B cell (primary cell): ENCODE results near the gene CAPZB. TPM values are rescaled to one million over a fixed set of nuclear protein-coding genes. Genes with fewer than 3 reads are reported as not detected.
A peak's percentile ranks its signal among the peaks of the same experiment; 100 is the strongest.

Experiments used
- ATAC-seq: fragments of 200-7000 bp; cut with Tn5 transposase; one replicate; pipeline ENCODE4 v1.10.0; 2021; ENCODE audit warnings: low read depth, mild to moderate bottlenecking, moderate number of reproducible peaks, moderate library complexity
- CTCF ChIA-PET: fragments of 350-600 bp; sonication (Branson Sonifier 250); formaldehyde crosslinking; loops from one replicate; lab custom pipeline; 2021; ENCODE audit warnings: antibody characterized with exemption, inconsistent platforms; lab: Charles Lee
- POLR2A ChIA-PET: fragments of 350-600 bp; sonication (Branson Sonifier 250); formaldehyde crosslinking; loops from one replicate; lab custom pipeline; 2021; ENCODE audit warnings: antibody characterized with exemption; lab: Charles Lee
- DNase-seq: peaks from one replicate; pipeline ENCODE4 v3.0.0; 2013
- H2AFZ ChIP-seq: 2 replicates; pipeline ENCODE4 v1.6.1; 2012; ENCODE audit warnings: mild to moderate bottlenecking, low read depth, low read length; ENCODE audit not compliant: insufficient read depth, poor library complexity, severe bottlenecking
- H3K27ac ChIP-seq, 2 donors: 1 replicate in 1 of 2; 2 replicates in 1 of 2; pipeline ENCODE4 v1.5.1; 2012 to 2013; ENCODE audit warnings: low read length in 2 of 2, mild to moderate bottlenecking in 2 of 2, moderate library complexity in 1 of 2
- H3K27me3 ChIP-seq, 4 experiments: fragments of 200-600 bp in 1 of 4; sonication (generic) in 1 of 4; replicated peaks in 1 of 4; 1 replicate in 2 of 4; 2 replicates in 2 of 4; pipeline versions ENCODE4 v1.6.1 to v1.7.0; 2013 to 2016; ENCODE audit warnings: low read length in 3 of 4, mild to moderate bottlenecking in 2 of 4, mixed read lengths in 1 of 4, moderate library complexity in 1 of 4; ENCODE audit not compliant: insufficient read depth in 4 of 4, control insufficient read depth in 3 of 4; ENCODE audit errors: control extremely low read depth in 1 of 4
- H3K36me3 ChIP-seq, 2 experiments: replicated peaks in 1 of 2; 1 replicate in 1 of 2; 2 replicates in 1 of 2; pipeline versions ENCODE4 v1.6.1 to v1.7.1; 2013; ENCODE audit warnings: low read length in 1 of 2; ENCODE audit not compliant: insufficient read depth in 2 of 2, control insufficient read depth in 1 of 2; ENCODE audit errors: control extremely low read depth in 1 of 2, extremely low read depth in 1 of 2
- H3K4me1 ChIP-seq, 2 donors: fragments of 200-600 bp in 1 of 2; sonication (generic) in 1 of 2; 1 replicate in 1 of 2; 2 replicates in 1 of 2; pipeline versions ENCODE4 v1.5.1 to v1.6.1; 2013 to 2017; ENCODE audit warnings: low read length in 2 of 2; ENCODE audit not compliant: control insufficient read depth in 2 of 2, insufficient read depth in 2 of 2
- H3K4me2 ChIP-seq: replicated peaks from 2 replicates; pipeline ENCODE3; 2012; ENCODE audit warnings: mild to moderate bottlenecking, low read depth, low read length; ENCODE audit not compliant: poor library complexity, severe bottlenecking
- H3K4me3 ChIP-seq, 5 experiments: fragments of 200-600 bp in 1 of 5; sonication (generic) in 1 of 5; 1 replicate in 3 of 5; 2 replicates in 2 of 5; pipeline versions ENCODE4 v1.5.1 to v1.7.0; 2011 to 2016; ENCODE audit warnings: low read length in 4 of 5, mild to moderate bottlenecking in 4 of 5, low read depth in 2 of 5, control low read depth in 1 of 5, moderate library complexity in 1 of 5; ENCODE audit not compliant: insufficient read depth in 1 of 5; ENCODE audit errors: control extremely low read depth in 1 of 5, extremely low read depth in 1 of 5
- H3K79me2 ChIP-seq: fragments of 200-600 bp; sonication (generic); one replicate; pipeline ENCODE4 v1.6.0; 2016; ENCODE audit warnings: low read length; ENCODE audit not compliant: control insufficient read depth, insufficient read depth
- H3K9ac ChIP-seq: fragments of 200-600 bp; sonication (generic); 2 replicates; pipeline ENCODE4 v1.6.1; 2017; ENCODE audit warnings: mild to moderate bottlenecking, low read length, moderate library complexity
- H3K9me3 ChIP-seq, 3 donors: one replicate each; pipeline versions ENCODE4 v1.6.1 to v1.7.1; 2013; ENCODE audit warnings: low read length in 2 of 3; ENCODE audit not compliant: control insufficient read depth in 2 of 3, insufficient read depth in 1 of 3; ENCODE audit errors: control extremely low read depth in 1 of 3
- H4K20me1 ChIP-seq: 2 replicates; pipeline ENCODE4 v1.6.0; 2012; ENCODE audit warnings: mild to moderate bottlenecking, low read length; ENCODE audit not compliant: insufficient read depth, control insufficient read depth, poor library complexity, severe bottlenecking
- H3K27ac Mint-ChIP-seq: one replicate; pipeline ENCODE4 v1.8.0; 2021; ENCODE audit warnings: mixed read lengths
- H3K27me3 Mint-ChIP-seq: one replicate; pipeline ENCODE4 v1.8.0; 2021; ENCODE audit warnings: mixed read lengths
- H3K4me1 Mint-ChIP-seq: one replicate; pipeline ENCODE4 v1.8.0; 2021; ENCODE audit warnings: mixed read lengths
- H3K4me3 Mint-ChIP-seq: one replicate; pipeline ENCODE4 v1.8.0; 2021; ENCODE audit warnings: mixed read lengths
- H3K9me3 Mint-ChIP-seq: one replicate; pipeline ENCODE4 v1.8.0; 2022; ENCODE audit warnings: mixed read lengths; ENCODE audit not compliant: insufficient read depth
- EZH2 ChIP-seq: IDR thresholded peaks from 2 replicates; pipeline ENCODE4 v1.6.1; 2012; ENCODE audit warnings: borderline replicate concordance, low read depth, mild to moderate bottlenecking, moderate library complexity, low read length; ENCODE audit not compliant: insufficient read depth, poor library complexity, severe bottlenecking
- WGBS: methylation state at CpG from one replicate; pipeline ENCODE4 v1.1.5; 2013; ENCODE audit warnings: missing lambda C conversion rate; ENCODE audit not compliant: insufficient coverage; 5-methylcytosine and 5-hydroxymethylcytosine counted together
- intact Hi-C: fragments of 100-400 bp; cut with micrococcal nuclease; formaldehyde crosslinking; loops from one replicate; pipeline ENCODE4 v1.10.0; 2022
- polyA plus RNA-seq: library from polyadenylated mRNA; depleted of rRNA; stranded (reverse); fragments of >200 nt; gene quantifications from 2 replicates; pipeline ENCODE4 v1.2.3, GENCODE V29; 2012
- total RNA-seq, 2 donors: library from RNA; stranded (reverse); fragments of 120-200 nt in 1 of 2; gene quantifications; 1 replicate in 1 of 2; 2 replicates in 1 of 2; pipeline versions ENCODE4 v1.2.3 to v1.2.4, GENCODE V29; 2013 to 2022
- TF ChIP-seq, protein P1 (sequence below): fragments of 200-600 bp; IDR thresholded peaks from one replicate; pipeline ENCODE4 v1.8.0; 2022; ENCODE audit warnings: antibody characterized with exemption, mild to moderate bottlenecking

The CAPZB gene
- total and polyA plus RNA-seq, 2 donors (not counting 1 experiment from before 2014, with no cell fraction given) = 126 to 193 TPM

DNA sequence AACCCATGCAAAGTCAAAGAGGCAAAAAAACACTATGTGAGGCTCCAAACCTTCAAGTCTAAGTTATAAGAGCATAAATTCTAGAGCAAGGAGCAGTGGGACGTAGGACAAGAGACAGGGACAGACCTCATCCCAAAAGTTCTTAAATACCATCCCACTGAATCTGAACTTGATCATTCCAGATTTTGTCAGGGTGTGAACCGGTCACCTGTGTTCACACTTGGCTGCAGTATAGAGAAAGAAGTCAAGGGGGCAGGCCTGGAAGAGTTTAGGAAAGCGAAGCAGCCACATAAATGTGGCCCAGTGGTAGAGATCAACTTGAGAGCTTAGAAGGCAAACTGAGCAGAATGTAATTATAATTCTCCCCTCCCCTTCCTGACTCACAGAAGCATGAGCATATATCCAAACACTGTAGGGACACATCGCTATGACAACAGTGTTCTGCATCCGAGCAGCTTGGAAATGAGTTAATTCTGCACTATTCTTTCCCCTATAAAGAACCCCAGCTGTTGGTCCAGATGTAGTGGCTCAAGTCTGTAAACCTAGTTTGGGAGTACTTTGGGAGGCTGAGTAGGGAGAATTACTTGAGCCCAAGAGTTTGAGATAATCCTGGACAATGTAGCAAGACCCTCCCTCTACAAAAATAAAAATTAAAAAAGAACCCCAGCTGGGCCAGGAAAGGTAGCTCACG is 176.1 kb downstream of the CAPZB start:
- 80% methylated on average over 3 of the region's 6 CpGs for WGBS
- Mint-ChIP-seq H3K4me3 (peak overlapping the region; percentile 3), H3K4me1 (peaks cover 30% of the 10 kb centered on the region), H3K27me3 (no peaks in the 10 kb centered on the region), H3K27ac (no peak overlapping the region), H3K9me3 (no peaks in the 10 kb centered on the region)
- Histone ChIP-seq H3K9ac (no peak overlapping the region), H3K36me3 (peaks cover 0 to 35% of the 10 kb centered on the region in 2 experiments), H3K4me1 (peaks cover 26 to 29% of the 10 kb centered on the region in 2 donors), H3K79me2 (peaks cover 12% of the 10 kb centered on the region), H3K27ac (no peak overlapping the region), H4K20me1 (peaks cover 6% of the 10 kb centered on the region), H3K9me3 (no peaks in the 10 kb centered on the region), H3K4me3 (no peak overlapping the region), H2AFZ (no peak overlapping the region), H3K4me2 (no peak overlapping the region), H3K27me3 (no peaks in the 10 kb centered on the region)
- DNase-seq (no peak), ATAC-seq (no peak)
- ChIA-PET CTCF (no interaction called here), POLR2A (no interaction called here)
- TF ChIP-seq, protein P1, sequence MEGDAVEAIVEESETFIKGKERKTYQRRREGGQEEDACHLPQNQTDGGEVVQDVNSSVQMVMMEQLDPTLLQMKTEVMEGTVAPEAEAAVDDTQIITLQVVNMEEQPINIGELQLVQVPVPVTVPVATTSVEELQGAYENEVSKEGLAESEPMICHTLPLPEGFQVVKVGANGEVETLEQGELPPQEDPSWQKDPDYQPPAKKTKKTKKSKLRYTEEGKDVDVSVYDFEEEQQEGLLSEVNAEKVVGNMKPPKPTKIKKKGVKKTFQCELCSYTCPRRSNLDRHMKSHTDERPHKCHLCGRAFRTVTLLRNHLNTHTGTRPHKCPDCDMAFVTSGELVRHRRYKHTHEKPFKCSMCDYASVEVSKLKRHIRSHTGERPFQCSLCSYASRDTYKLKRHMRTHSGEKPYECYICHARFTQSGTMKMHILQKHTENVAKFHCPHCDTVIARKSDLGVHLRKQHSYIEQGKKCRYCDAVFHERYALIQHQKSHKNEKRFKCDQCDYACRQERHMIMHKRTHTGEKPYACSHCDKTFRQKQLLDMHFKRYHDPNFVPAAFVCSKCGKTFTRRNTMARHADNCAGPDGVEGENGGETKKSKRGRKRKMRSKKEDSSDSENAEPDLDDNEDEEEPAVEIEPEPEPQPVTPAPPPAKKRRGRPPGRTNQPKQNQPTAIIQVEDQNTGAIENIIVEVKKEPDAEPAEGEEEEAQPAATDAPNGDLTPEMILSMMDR = no peak
- TF ChIP-seq EZH2 = no peak
- intact Hi-C loops = no loop called here

DNA sequence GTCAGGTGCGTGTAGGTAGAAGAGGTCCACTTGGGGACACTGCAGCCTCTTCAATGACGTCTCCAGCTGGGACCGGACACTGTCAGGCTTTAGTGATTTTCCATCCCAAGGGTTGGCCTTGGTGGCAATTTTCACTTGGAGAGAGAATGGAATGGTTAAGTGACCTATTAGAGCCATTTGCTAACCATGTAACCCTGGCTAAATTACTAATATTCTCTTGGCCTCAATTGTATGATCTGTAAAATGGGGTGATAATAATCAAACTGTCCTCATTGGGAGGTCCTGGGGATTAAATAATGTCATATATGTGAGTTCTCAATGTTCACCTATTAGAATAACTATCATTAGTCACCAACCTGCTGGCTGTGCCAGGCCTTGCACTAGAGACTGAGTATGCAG is 176.8 kb downstream of the CAPZB start:
- CTCF ChIA-PET = no interaction called here
- no peak overlapping the region for H3K27ac ChIP-seq
- WGBS = 100% methylated on average over 3 of the region's 3 CpGs

More for the DNA sequence above, 176.8 kb downstream of the CAPZB start:
- DNase-seq (no peak), ATAC-seq (no peak)
- Mint-ChIP-seq H3K9me3 (no peaks in the 10 kb centered on the region), H3K4me1 (peaks cover 22% of the 10 kb centered on the region), H3K4me3 (no peak overlapping the region), H3K27ac (no peak overlapping the region), H3K27me3 (no peaks in the 10 kb centered on the region)
- POLR2A ChIA-PET = interaction anchor here (0.7 kb wide), 1 partner anchor 15 kb away, joined by 3 read pairs; no protein-coding TSS in a partner anchor
- no peaks in the 10 kb centered on the region for H3K27me3 ChIP-seq
- intact Hi-C loops = no loop called here
- peaks cover 6% of the 10 kb centered on the region for H4K20me1 ChIP-seq
- H3K4me2 ChIP-seq = no peak overlapping the region
- H3K4me1 ChIP-seq = peaks cover 19 to 21% of the 10 kb centered on the region in 2 donors
- no peak overlapping the region for H3K9ac ChIP-seq
- H3K4me3 ChIP-seq = no peak overlapping the region
- peaks cover 3 to 42% of the 10 kb centered on the region in 2 experiments for H3K36me3 ChIP-seq
- no peaks in the 10 kb centered on the region for H3K9me3 ChIP-seq
- no peak overlapping the region for H2AFZ ChIP-seq
- no peak for TF ChIP-seq EZH2
- TF ChIP-seq, protein P1 = no peak
- H3K79me2 ChIP-seq = peaks cover 12% of the 10 kb centered on the region
